K562 (cell line): ENCODE measurements around the gene PPIL1. TPM values are rescaled to one million over a fixed set of nuclear protein-coding genes. Genes with fewer than 3 reads are reported as not detected.

Source experiments
- ATAC-seq: fragments of 200-7000 bp; cut with Tn5 transposase; 3 replicates; pipeline ENCODE4 v1.9.1; 2020; ENCODE audit warnings: moderate library complexity
- BruUV-seq: library from RNA; stranded (reverse); fragments of 400-500 nt; replicated peaks from 2 replicates; lab custom pipeline; 2021; lab: Mats Ljungman, UMichigan
- CTCF ChIA-PET: fragments of 300-600 bp; formaldehyde crosslinking; extraction: SDS; loops from one replicate; lab custom pipeline; 2021; ENCODE audit warnings: low intra/inter-chr PET ratio; lab: Yijun Ruan, JAX
- POLR2A ChIA-PET: fragments of 300-600, 350-650 bp; sonication (Branson Sonifier 250); formaldehyde crosslinking; extraction: SDS; loops from one replicate; lab custom pipeline; 2021; ENCODE audit warnings: antibody characterized with exemption, inconsistent platforms; lab: Yijun Ruan, JAX
- DNase-seq, 4 experiments: peaks; one replicate each; pipeline versions ENCODE4 v3.0.0 to v3.0.0-alpha.2; 2011 to 2018; ENCODE audit warnings: low spot score in 3 of 4, mixed read lengths in 3 of 4; ENCODE audit errors: extremely low read depth in 1 of 4
- FAIRE-seq: peaks from 2 replicates; lab custom pipeline; 2011; peaks lifted over from hg19 to GRCh38; lab: Jason Lieb, UNC
- H2AFZ ChIP-seq: 2 replicates; pipeline ENCODE4 v1.6.0; 2011; ENCODE audit warnings: low read depth, low read length, control low read depth, inconsistent platforms
- H3K27ac ChIP-seq: fragments of 200-600 bp; 3 replicates; pipeline ENCODE4 v1.8.0; 2011; ENCODE audit warnings: low read depth, mild to moderate bottlenecking, control low read depth, inconsistent platforms, low read length, moderate library complexity, mixed read lengths; ENCODE audit errors: extremely low read depth
- H3K27me3 ChIP-seq, 2 experiments: fragments of 300-600 bp in 1 of 2; 2 replicates in 1 of 2; 3 replicates in 1 of 2; pipeline versions ENCODE4 v1.6.0 to v1.8.0; 2011; ENCODE audit warnings: inconsistent platforms in 2 of 2, low read length in 2 of 2, mild to moderate bottlenecking in 1 of 2, mixed read lengths in 1 of 2, moderate library complexity in 1 of 2; ENCODE audit not compliant: control insufficient read depth in 2 of 2, insufficient read depth in 2 of 2
- H3K36me3 ChIP-seq: fragments of 300-600 bp; 3 replicates; pipeline ENCODE4 v1.8.0; 2011; ENCODE audit warnings: mild to moderate bottlenecking, low read length, inconsistent platforms; ENCODE audit not compliant: control insufficient read depth, insufficient read depth
- H3K4me1 ChIP-seq, 2 experiments: fragments of 200-600 bp in 1 of 2; replicated peaks in 1 of 2; 2 replicates in 1 of 2; 3 replicates in 1 of 2; pipeline versions ENCODE4 v1.5.1 to v1.8.0; 2011; ENCODE audit warnings: inconsistent platforms in 2 of 2, low read length in 2 of 2, mild to moderate bottlenecking in 1 of 2, mixed read lengths in 1 of 2, moderate library complexity in 1 of 2; ENCODE audit not compliant: control insufficient read depth in 2 of 2, insufficient read depth in 2 of 2
- H3K4me2 ChIP-seq: 2 replicates; pipeline ENCODE4 v1.6.1; 2011; ENCODE audit warnings: low read length, control low read depth, inconsistent platforms, mixed read lengths; ENCODE audit not compliant: insufficient read depth
- H3K4me3 ChIP-seq: fragments of 200-600 bp; sonication (generic), shearing (Covaris generic); 2 replicates; pipeline ENCODE4 v1.5.1; 2016; ENCODE audit warnings: control low read depth, inconsistent platforms
- H3K79me2 ChIP-seq: fragments of 200-600 bp; 3 replicates; pipeline ENCODE4 v1.8.0; 2011; ENCODE audit warnings: low read length, inconsistent platforms; ENCODE audit not compliant: control insufficient read depth, insufficient read depth
- H3K9ac ChIP-seq, 2 experiments: 2 replicates each; pipeline versions ENCODE4 v1.6.0 to v1.6.1; 2011; ENCODE audit warnings: low read depth in 2 of 2, low read length in 2 of 2, control low read depth in 1 of 2, inconsistent platforms in 1 of 2, mild to moderate bottlenecking in 1 of 2, mixed read lengths in 1 of 2; ENCODE audit not compliant: insufficient read depth in 1 of 2
- H3K9me1 ChIP-seq: one replicate; pipeline ENCODE4 v1.6.0; 2011; ENCODE audit warnings: inconsistent platforms, mild to moderate bottlenecking, low read length, moderate library complexity; ENCODE audit not compliant: control insufficient read depth, insufficient read depth
- H3K9me3 ChIP-seq: replicated peaks from 2 replicates; pipeline ENCODE4 v1.5.1; 2011; ENCODE audit warnings: low read depth, low read length, inconsistent platforms; ENCODE audit not compliant: control insufficient read depth, insufficient read depth
- H4K20me1 ChIP-seq: replicated peaks from 2 replicates; pipeline ENCODE4 v1.6.1; 2011; ENCODE audit warnings: low read length, inconsistent platforms, mixed read lengths; ENCODE audit not compliant: control insufficient read depth, insufficient read depth
- CREM ChIP-seq: IDR thresholded peaks from 2 replicates; pipeline ENCODE4 v1.6.1; 2014; ENCODE audit warnings: antibody characterized with exemption, low read depth
- EP400 ChIP-seq: fragments of 450-650 bp; IDR thresholded peaks from 2 replicates; pipeline ENCODE4 v1.6.1; 2017; ENCODE audit warnings: antibody characterized with exemption, mild to moderate bottlenecking, moderate library complexity
- EZH2 ChIP-seq: IDR thresholded peaks from 2 replicates; pipeline ENCODE4 v1.6.1; 2012; ENCODE audit warnings: low read depth, mild to moderate bottlenecking, inconsistent platforms, low read length, borderline replicate concordance
- HIVEP1 ChIP-seq: fragments of 250-450 bp; sonication (Bioruptor Pico); IDR thresholded peaks from 2 replicates; pipeline ENCODE4 v1.4.0; 2020; ENCODE audit warnings: mild to moderate bottlenecking
- ILK ChIP-seq: fragments of 450-650 bp; IDR thresholded peaks from 2 replicates; pipeline ENCODE4 v1.6.1; 2016; ENCODE audit warnings: missing genetic modification characterization, low read depth, mild to moderate bottlenecking, missing compliant biosample characterization, moderate library complexity, borderline replicate concordance
- RUNX1 ChIP-seq: sonication (generic); IDR thresholded peaks from 2 replicates; pipeline ENCODE4 v1.6.1; 2016; ENCODE audit warnings: antibody characterized with exemption, low read depth
- ZC3H11A ChIP-seq: IDR thresholded peaks from 2 replicates; pipeline ENCODE4 v1.6.1; 2012; ENCODE audit warnings: low read depth, low read length, improper control_type of control experiment
- ZKSCAN8 ChIP-seq: fragments of 200-800 bp; sonication (Bioruptor generic); IDR thresholded peaks from 2 replicates; pipeline ENCODE4 v1.6.1; 2016; ENCODE audit warnings: missing genetic modification characterization, missing compliant biosample characterization
- ZNF224 ChIP-seq: sonication (generic); formaldehyde crosslinking; IDR thresholded peaks from 2 replicates; pipeline ENCODE4 v1.8.0; 2022; ENCODE audit warnings: mild to moderate bottlenecking, missing genetic modification reagents
- ZNF583 ChIP-seq: fragments of 250-450 bp; sonication (Bioruptor Pico); IDR thresholded peaks from 2 replicates; pipeline ENCODE4 v1.4.0; 2020
- ZNF584 ChIP-seq: fragments of 200-800 bp; sonication (Bioruptor generic); IDR thresholded peaks from 2 replicates; pipeline ENCODE4 v1.6.1; 2016; ENCODE audit warnings: low read depth, mild to moderate bottlenecking, missing genetic modification characterization, missing compliant biosample characterization
- ZNF780A ChIP-seq: fragments of 250-450 bp; sonication (Bioruptor Pico); IDR thresholded peaks from 2 replicates; pipeline ENCODE4 v1.5.0; 2021; ENCODE audit warnings: mild to moderate bottlenecking
- WGBS: fragments of 100-300 bp; shearing (Covaris generic); methylation state at CpG from one replicate; pipeline ENCODE4 v1.1.6; 2016; ENCODE audit warnings: low coverage, mixed read lengths; ENCODE audit not compliant: insufficient coverage; ENCODE audit errors: missing lambda C conversion rate; 5-methylcytosine and 5-hydroxymethylcytosine counted together
- in situ Hi-C: fragments of 300-500 bp; cut with MboI; formaldehyde crosslinking; loops from 4 replicates; pipeline ENCODE4 v1.15.0; 2018; ENCODE audit warnings: inconsistent platforms, mixed read lengths
- intact Hi-C: fragments of 100-400 bp; cut with micrococcal nuclease; formaldehyde crosslinking; loops from 2 replicates; pipeline ENCODE4 v1.14.2; 2022
- polyA plus RNA-seq, 8 experiments: library from polyadenylated mRNA; depleted of rRNA in 4 of 8; stranded (reverse) in 5 of 8; unstranded in 3 of 8; fragments of >200 nt; fragmentation: Nextera tagmentation in 2 of 8; fragmentation: Illumina TruSeq in 1 of 8; extraction: Ambion mirVana in 2 of 8; extraction: Trizol in 1 of 8; gene quantifications; 2 replicates each; pipeline versions ENCODE4 v1.2.1 to v1.2.3, GENCODE V29; 2011 to 2014; ENCODE audit warnings: inconsistent platforms in 1 of 8, missing spikeins in 1 of 8
- total RNA-seq, 7 experiments: library from RNA; depleted of rRNA in 6 of 7; stranded (reverse); fragments of >200 nt in 6 of 7; fragmentation: Illumina TruSeq in 2 of 7; extraction: Trizol in 2 of 7; gene quantifications; 2 replicates each; pipeline versions ENCODE4 v1.2.1 to v1.2.3, GENCODE V29; 2011 to 2021; ENCODE audit warnings: low replicate concordance in 1 of 7
- TF ChIP-seq, protein P1 (sequence below): IDR thresholded peaks from 2 replicates; pipeline ENCODE4 v1.6.1; 2012; ENCODE audit warnings: low read depth, low read length, improper control_type of control experiment, borderline replicate concordance
- TF ChIP-seq, protein P2 (sequence below): fragments of 450-650 bp; conservative IDR thresholded peaks from 2 replicates; pipeline ENCODE4 v1.6.1; 2016; ENCODE audit warnings: missing genetic modification characterization, low read depth, mild to moderate bottlenecking, missing compliant biosample characterization, moderate library complexity
- TF ChIP-seq, protein P3 (sequence below), 2 experiments: fragments of 450-650 bp in 1 of 2; sonication (generic) in 1 of 2; formaldehyde crosslinking; conservative IDR thresholded peaks; 2 replicates each; pipeline versions ENCODE4 v1.4.0 to v1.8.1; 2020 to 2022; ENCODE audit warnings: mild to moderate bottlenecking in 1 of 2, missing genetic modification reagents in 1 of 2

The PPIL1 gene
- total and polyA plus RNA-seq, 9 of the 15 experiments (the other 6 are each of a cell fraction or from before 2014, with no cell fraction given) = 65.8 to 205 (median 130) TPM

DNA sequence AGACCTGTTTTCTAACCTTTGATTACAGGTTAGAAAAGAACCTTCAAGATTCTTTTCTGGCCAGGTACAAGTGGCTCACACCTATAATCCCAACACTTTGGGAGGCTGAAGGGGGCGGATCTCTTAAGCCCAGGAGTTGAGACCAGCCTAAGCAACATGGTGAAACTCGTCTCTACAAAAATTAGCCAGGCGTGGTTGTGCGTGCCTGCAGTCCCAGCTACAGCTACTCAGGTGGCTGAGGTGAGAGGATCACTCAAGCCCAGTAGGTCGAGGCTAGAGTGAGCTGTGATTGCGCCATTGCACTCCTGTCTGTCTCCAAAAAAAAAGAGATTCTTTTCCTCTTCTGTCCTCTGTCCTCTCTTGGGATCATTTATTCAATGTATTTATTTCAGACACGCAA, 14.5 kb downstream of the PPIL1 start:
- TF ChIP-seq CREM (no peak), HIVEP1 (no peak), ZKSCAN8 (CRISPR knock-in tag) (no peak), ZNF583 (no peak), ZC3H11A (no peak), EP400 (no peak), EZH2 (no peak), ZNF584 (no peak), ZNF224 (CRISPR knock-in tag) (no peak), RUNX1 (no peak), ZNF780A (no peak), ILK (no peak)
- TF ChIP-seq, protein P1, sequence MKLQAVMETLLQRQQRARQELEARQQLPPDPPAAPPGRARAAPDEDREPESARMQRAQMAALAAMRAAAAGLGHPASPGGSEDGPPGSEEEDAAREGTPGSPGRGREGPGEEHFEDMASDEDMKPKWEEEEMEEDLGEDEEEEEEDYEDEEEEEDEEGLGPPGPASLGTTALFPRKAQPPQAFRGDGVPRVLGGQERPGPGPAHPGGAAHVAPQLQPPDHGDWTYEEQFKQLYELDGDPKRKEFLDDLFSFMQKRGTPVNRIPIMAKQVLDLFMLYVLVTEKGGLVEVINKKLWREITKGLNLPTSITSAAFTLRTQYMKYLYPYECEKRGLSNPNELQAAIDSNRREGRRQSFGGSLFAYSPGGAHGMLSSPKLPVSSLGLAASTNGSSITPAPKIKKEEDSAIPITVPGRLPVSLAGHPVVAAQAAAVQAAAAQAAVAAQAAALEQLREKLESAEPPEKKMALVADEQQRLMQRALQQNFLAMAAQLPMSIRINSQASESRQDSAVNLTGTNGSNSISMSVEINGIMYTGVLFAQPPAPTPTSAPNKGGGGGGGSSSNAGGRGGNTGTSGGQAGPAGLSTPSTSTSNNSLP = no peak
- TF ChIP-seq, protein P2, sequence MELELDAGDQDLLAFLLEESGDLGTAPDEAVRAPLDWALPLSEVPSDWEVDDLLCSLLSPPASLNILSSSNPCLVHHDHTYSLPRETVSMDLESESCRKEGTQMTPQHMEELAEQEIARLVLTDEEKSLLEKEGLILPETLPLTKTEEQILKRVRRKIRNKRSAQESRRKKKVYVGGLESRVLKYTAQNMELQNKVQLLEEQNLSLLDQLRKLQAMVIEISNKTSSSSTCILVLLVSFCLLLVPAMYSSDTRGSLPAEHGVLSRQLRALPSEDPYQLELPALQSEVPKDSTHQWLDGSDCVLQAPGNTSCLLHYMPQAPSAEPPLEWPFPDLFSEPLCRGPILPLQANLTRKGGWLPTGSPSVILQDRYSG = no peak
- TF ChIP-seq, protein P3, sequence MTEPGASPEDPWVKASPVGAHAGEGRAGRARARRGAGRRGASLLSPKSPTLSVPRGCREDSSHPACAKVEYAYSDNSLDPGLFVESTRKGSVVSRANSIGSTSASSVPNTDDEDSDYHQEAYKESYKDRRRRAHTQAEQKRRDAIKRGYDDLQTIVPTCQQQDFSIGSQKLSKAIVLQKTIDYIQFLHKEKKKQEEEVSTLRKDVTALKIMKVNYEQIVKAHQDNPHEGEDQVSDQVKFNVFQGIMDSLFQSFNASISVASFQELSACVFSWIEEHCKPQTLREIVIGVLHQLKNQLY (CRISPR knock-in tag; conservative IDR thresholded peaks at IDR 0.05) = no peak
- Histone ChIP-seq H3K4me1 (peaks cover 30 to 37% of the 10 kb centered on the region in 2 experiments), H3K27me3 (no peaks in the 10 kb centered on the region), H3K9me1 (no peaks in the 10 kb centered on the region), H3K36me3 (peaks cover 86% of the 10 kb centered on the region), H4K20me1 (no peaks in the 10 kb centered on the region), H3K9me3 (no peaks in the 10 kb centered on the region), H3K27ac (no peak overlapping the region), H3K4me3 (no peak overlapping the region), H3K9ac (no peak overlapping the region), H2AFZ (no peak overlapping the region), H3K4me2 (no peak overlapping the region), H3K79me2 (peaks cover 81% of the 10 kb centered on the region)
- intact Hi-C loops (no loop called here), in situ Hi-C loops (no loop called here)
- DNase-seq (no peak), ATAC-seq (no peak), FAIRE-seq (no peak)
- BruUV-seq = no TSS peak
- POLR2A ChIA-PET = interaction anchor here (0.6 to 8.9 kb wide), 4 partner anchors 8 to 126 kb away, joined by 3 to 60 read pairs (median 6); no protein-coding TSS in a partner anchor
- CTCF ChIA-PET = no interaction called here
- WGBS = 92% methylated on average over 7 of the region's 7 CpGs
